HL-60 (cell line): ENCODE results near the gene DSCAML1.

Experiments
- CTCF ChIP-seq: IDR thresholded peaks from one replicate; pipeline ENCODE4 v1.5.1; 2011; ENCODE audit warnings: low read length, control low read depth, inconsistent platforms; ENCODE audit not compliant: insufficient read depth
- GABPA ChIP-seq: IDR thresholded peaks from 2 replicates; pipeline ENCODE4 v1.6.1; 2012; ENCODE audit warnings: low read depth
- POLR2AphosphoS5 ChIP-seq: IDR thresholded peaks from 2 replicates; pipeline ENCODE4 v1.6.1; 2012; ENCODE audit warnings: low read depth
- TF ChIP-seq, protein P1 (sequence below): IDR thresholded peaks from 2 replicates; pipeline ENCODE4 v1.6.1; 2012; ENCODE audit warnings: low read depth; ENCODE audit not compliant: insufficient replicate concordance

GRCh38 chr11:117809236-117810055, 12.4 kb upstream of the DSCAML1 start:
- TF ChIP-seq CTCF, result peak; percentile 61
- TF ChIP-seq POLR2AphosphoS5, result no peak
- TF ChIP-seq, protein P1, sequence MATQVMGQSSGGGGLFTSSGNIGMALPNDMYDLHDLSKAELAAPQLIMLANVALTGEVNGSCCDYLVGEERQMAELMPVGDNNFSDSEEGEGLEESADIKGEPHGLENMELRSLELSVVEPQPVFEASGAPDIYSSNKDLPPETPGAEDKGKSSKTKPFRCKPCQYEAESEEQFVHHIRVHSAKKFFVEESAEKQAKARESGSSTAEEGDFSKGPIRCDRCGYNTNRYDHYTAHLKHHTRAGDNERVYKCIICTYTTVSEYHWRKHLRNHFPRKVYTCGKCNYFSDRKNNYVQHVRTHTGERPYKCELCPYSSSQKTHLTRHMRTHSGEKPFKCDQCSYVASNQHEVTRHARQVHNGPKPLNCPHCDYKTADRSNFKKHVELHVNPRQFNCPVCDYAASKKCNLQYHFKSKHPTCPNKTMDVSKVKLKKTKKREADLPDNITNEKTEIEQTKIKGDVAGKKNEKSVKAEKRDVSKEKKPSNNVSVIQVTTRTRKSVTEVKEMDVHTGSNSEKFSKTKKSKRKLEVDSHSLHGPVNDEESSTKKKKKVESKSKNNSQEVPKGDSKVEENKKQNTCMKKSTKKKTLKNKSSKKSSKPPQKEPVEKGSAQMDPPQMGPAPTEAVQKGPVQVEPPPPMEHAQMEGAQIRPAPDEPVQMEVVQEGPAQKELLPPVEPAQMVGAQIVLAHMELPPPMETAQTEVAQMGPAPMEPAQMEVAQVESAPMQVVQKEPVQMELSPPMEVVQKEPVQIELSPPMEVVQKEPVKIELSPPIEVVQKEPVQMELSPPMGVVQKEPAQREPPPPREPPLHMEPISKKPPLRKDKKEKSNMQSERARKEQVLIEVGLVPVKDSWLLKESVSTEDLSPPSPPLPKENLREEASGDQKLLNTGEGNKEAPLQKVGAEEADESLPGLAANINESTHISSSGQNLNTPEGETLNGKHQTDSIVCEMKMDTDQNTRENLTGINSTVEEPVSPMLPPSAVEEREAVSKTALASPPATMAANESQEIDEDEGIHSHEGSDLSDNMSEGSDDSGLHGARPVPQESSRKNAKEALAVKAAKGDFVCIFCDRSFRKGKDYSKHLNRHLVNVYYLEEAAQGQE, result no peak
- no peak for TF ChIP-seq GABPA
